Stimulated activated CD4-positive, alpha-beta T cell treated with anti-CD3 and anti-CD28 coated beads, TNF-alpha, amount 100 ng/mL, for 4 hours (primary cell): ENCODE results near the gene ARMS2.

Experiments used
- DNase-seq, 3 experiments: peaks; one replicate each; pipeline ENCODE4 v3.0.0-alpha.2; 2020; ENCODE audit warnings: low read depth in 3 of 3

Gene ARMS2

GRCh38 chr10:122454603-122455080 lies at the start of gene ARMS2:
Gene ARMS2 (plus strand): TSS chr10:122454653. CDS start chr10:122454728, 75 bp downstream.
- no peak for DNase-seq

- peak in 1 of 3 experiments; percentile 35 for DNase-seq
Observed at GRCh38 chr10:122407375-122408125, 46.9 kb upstream of the ARMS2 start.

GRCh38 chr10:122413327-122413726 lies 41.1 kb upstream of the ARMS2 start:
- no peak for DNase-seq

GRCh38 chr10:122417667-122418066 lies 36.8 kb upstream of the ARMS2 start:
- no peak for DNase-seq

GRCh38 chr10:122419016-122419415 lies 35.4 kb upstream of the ARMS2 start:
- no peak for DNase-seq

- DNase-seq, result no peak
Observed at GRCh38 chr10:122419876-122420623, 34.4 kb upstream of the ARMS2 start.

- DNase-seq, result no peak
Observed at GRCh38 chr10:122420624-122421007, 33.8 kb upstream of the ARMS2 start.

- DNase-seq, result no peak
Observed at GRCh38 chr10:122421054-122421625, 33.3 kb upstream of the ARMS2 start.

- no peak for DNase-seq
Observed at GRCh38 chr10:122421742-122422141, 32.7 kb upstream of the ARMS2 start.

GRCh38 chr10:122422266-122422989 lies 32.0 kb upstream of the ARMS2 start:
- no peak for DNase-seq

- no peak for DNase-seq
Observed at GRCh38 chr10:122424059-122424458, 30.4 kb upstream of the ARMS2 start.

- no peak for DNase-seq
Observed at GRCh38 chr10:122426829-122427228, 27.6 kb upstream of the ARMS2 start.

- no peak for DNase-seq
Observed at GRCh38 chr10:122427280-122427679, 27.2 kb upstream of the ARMS2 start.

GRCh38 chr10:122435212-122435827 lies 19.1 kb upstream of the ARMS2 start:
- DNase-seq, result no peak

- no peak for DNase-seq
Observed at GRCh38 chr10:122441961-122442360, 12.5 kb upstream of the ARMS2 start.

- DNase-seq, result no peak
Observed at GRCh38 chr10:122445469-122445868, 9.0 kb upstream of the ARMS2 start.

GRCh38 chr10:122445904-122446303 lies 8.5 kb upstream of the ARMS2 start:
- no peak for DNase-seq

GRCh38 chr10:122446668-122447423 lies 7.6 kb upstream of the ARMS2 start:
- no peak for DNase-seq

- no peak for DNase-seq
Observed at GRCh38 chr10:122448600-122448999, 5.9 kb upstream of the ARMS2 start.

GRCh38 chr10:122449153-122449552 lies 5.3 kb upstream of the ARMS2 start:
- no peak for DNase-seq
